ENCODE results near the gene ELFN1.

The ELFN1 gene

GRCh38 chr7:1694611-1695511, 24.8 kb downstream of the ELFN1 start:
- DNase-seq (ENCODE audit: extremely low read depth, low read depth) = no peak

GRCh38 chr7:1695800-1696454, 25.9 kb downstream of the ELFN1 start:
- TF ChIP-seq CTCF (IDR thresholded peaks at IDR 0.05; ENCODE audit: low read depth, low read length) = no peak
- DNase-seq (ENCODE audit: extremely low read depth, low read depth) = no peak

More at GRCh38 chr7:1694611-1695511, 24.8 kb downstream of the ELFN1 start:
- no peak for TF ChIP-seq CTCF (IDR thresholded peaks at IDR 0.05; ENCODE audit: low read depth, low read length)

GRCh38 chr7:1696671-1697498, 26.8 kb downstream of the ELFN1 start:
- DNase-seq (ENCODE audit: extremely low read depth, low read depth) = no peak
- no peak for TF ChIP-seq CTCF (IDR thresholded peaks at IDR 0.05; ENCODE audit: low read depth, low read length)

GRCh38 chr7:1697499-1698125, 27.5 kb downstream of the ELFN1 start:
- no peak for TF ChIP-seq CTCF (IDR thresholded peaks at IDR 0.05; ENCODE audit: low read depth, low read length)

GRCh38 chr7:1698201-1698600, 28.1 kb downstream of the ELFN1 start:
- DNase-seq (ENCODE audit: extremely low read depth, low read depth) = no peak
- no peak for TF ChIP-seq CTCF (IDR thresholded peaks at IDR 0.05; ENCODE audit: low read depth, low read length)

More at GRCh38 chr7:1697499-1698125, 27.5 kb downstream of the ELFN1 start:
- DNase-seq (ENCODE audit: extremely low read depth, low read depth) = no peak

GRCh38 chr7:1698951-1699350, 28.9 kb downstream of the ELFN1 start:
- no peak for TF ChIP-seq CTCF (IDR thresholded peaks at IDR 0.05; ENCODE audit: low read depth, low read length)
- no peak for DNase-seq (ENCODE audit: extremely low read depth, low read depth)

Measured in AG09319 (cell line).